NCI-H2029 treated with DMSO at 0.1 percent for 48 hours (cell line): ENCODE measurements around the gene SMAD4.
A peak's percentile ranks its signal among the peaks of the same experiment; 100 is the strongest.

Experiments
- DNase-seq: peaks from one replicate; lab custom pipeline; 2025; lab: John Stamatoyannopoulos, UW

SMAD4 gene

GRCh38 chr18:51021226-51021965, 8.6 kb upstream of the SMAD4 start:
- DNase-seq: no peak

- DNase-seq: no peak
Measured at GRCh38 chr18:51025512-51025911, 4.5 kb upstream of the SMAD4 start.

- no peak for DNase-seq
Measured at GRCh38 chr18:51028201-51028805, 1.7 kb upstream of the SMAD4 start.

- DNase-seq: no peak
Measured at GRCh38 chr18:51029378-51029693, 677 bp upstream of the SMAD4 start.

GRCh38 chr18:51030537-51031258, 685 bp downstream of the SMAD4 start:
- no peak for DNase-seq

GRCh38 chr18:51032193-51032592, 2.2 kb downstream of the SMAD4 start:
- DNase-seq: no peak

- no peak for DNase-seq
Measured at GRCh38 chr18:51037230-51037629, 7.2 kb downstream of the SMAD4 start.

GRCh38 chr18:51038110-51038509, 8.1 kb downstream of the SMAD4 start:
- no peak for DNase-seq

- DNase-seq: no peak
Measured at GRCh38 chr18:51039138-51040112, 9.4 kb downstream of the SMAD4 start.

- no peak for DNase-seq
Measured at GRCh38 chr18:51041677-51042352, 11.8 kb downstream of the SMAD4 start.

GRCh38 chr18:51044928-51045585, 15.0 kb downstream of the SMAD4 start:
- no peak for DNase-seq

- no peak for DNase-seq
Measured at GRCh38 chr18:51048190-51048589, 18.2 kb downstream of the SMAD4 start.

GRCh38 chr18:51049137-51049536, 19.1 kb downstream of the SMAD4 start:
- DNase-seq: no peak

- DNase-seq: peak; percentile 48
Measured at GRCh38 chr18:51051105-51051712, 21.2 kb downstream of the SMAD4 start.

GRCh38 chr18:51053814-51054213, 23.8 kb downstream of the SMAD4 start:
- peak; percentile 30 for DNase-seq

GRCh38 chr18:51054764-51055163, 24.8 kb downstream of the SMAD4 start:
- no peak for DNase-seq

GRCh38 chr18:51059969-51060368, 30.0 kb downstream of the SMAD4 start:
- no peak for DNase-seq

- no peak for DNase-seq
Measured at GRCh38 chr18:51064256-51064655, 34.2 kb downstream of the SMAD4 start.

GRCh38 chr18:51066273-51066672, 36.3 kb downstream of the SMAD4 start:
- DNase-seq: no peak

GRCh38 chr18:51068105-51068504, 38.1 kb downstream of the SMAD4 start:
- no peak for DNase-seq

GRCh38 chr18:51069885-51070284, 39.9 kb downstream of the SMAD4 start:
- no peak for DNase-seq
